OCI-LY7 (cell line): Measurements from ENCODE around the gene ABCC10. TPM values are rescaled to one million over a fixed set of nuclear protein-coding genes. Genes with fewer than 3 reads are reported as not detected.

Source experiments
- BruUV-seq: library from RNA; stranded (reverse); fragments of 400-500 nt; replicated peaks from 2 replicates; lab custom pipeline; 2021; lab: Mats Ljungman, UMichigan
- CTCF ChIA-PET: fragments of 300-600 bp; sonication (Branson Sonifier 250); formaldehyde crosslinking; loops from one replicate; lab custom pipeline; 2022; ENCODE audit warnings: antibody characterized with exemption; ENCODE audit not compliant: unreplicated experiment; lab: Charles Lee
- POLR2A ChIA-PET: fragments of 300-600 bp; sonication (Branson Sonifier 250); formaldehyde crosslinking; loops from one replicate; lab custom pipeline; 2022; ENCODE audit warnings: antibody characterized with exemption; lab: Charles Lee
- DNase-seq: peaks from one replicate; pipeline ENCODE4 v3.0.0-alpha.2; 2015; ENCODE audit warnings: low spot score
- H2AFZ ChIP-seq: fragments of 200-600 bp; sonication (generic), shearing (Covaris generic); 2 replicates; pipeline ENCODE4 v1.6.1; 2014; ENCODE audit warnings: mild to moderate bottlenecking, antibody characterized with exemption, low read length, moderate library complexity
- H3K27ac ChIP-seq: fragments of 200-600 bp; sonication (generic); 2 replicates; pipeline ENCODE4 v1.5.1; 2014; ENCODE audit warnings: mixed run types, low read depth, mild to moderate bottlenecking, moderate library complexity, low read length, inconsistent platforms; ENCODE audit not compliant: poor library complexity, severe bottlenecking
- H3K36me3 ChIP-seq: fragments of 200-600 bp; sonication (generic); 2 replicates; pipeline ENCODE4 v1.6.1; 2014; ENCODE audit warnings: mild to moderate bottlenecking, antibody characterized with exemption, low read length, moderate library complexity, mixed read lengths; ENCODE audit not compliant: insufficient read depth
- H3K4me1 ChIP-seq: fragments of 200-600 bp; sonication (generic); 2 replicates; pipeline ENCODE4 v1.5.1; 2014; ENCODE audit warnings: mild to moderate bottlenecking, low read length; ENCODE audit not compliant: insufficient read depth, poor library complexity, severe bottlenecking
- H3K4me2 ChIP-seq: fragments of 200-600 bp; sonication (generic); 2 replicates; pipeline ENCODE4 v1.6.1; 2014; ENCODE audit warnings: mild to moderate bottlenecking, low read length
- H3K4me3 ChIP-seq: fragments of 200-600 bp; sonication (generic); 2 replicates; pipeline ENCODE4 v1.5.1; 2014; ENCODE audit warnings: mild to moderate bottlenecking, low read depth, low read length; ENCODE audit not compliant: poor library complexity, severe bottlenecking
- H3K79me2 ChIP-seq: fragments of 200-600 bp; sonication (generic); 2 replicates; pipeline ENCODE4 v1.6.1; 2016; ENCODE audit warnings: low read depth, mild to moderate bottlenecking, low read length, moderate library complexity, mixed read lengths; ENCODE audit not compliant: insufficient read depth
- H3K9me2 ChIP-seq: fragments of 200-600 bp; sonication (generic); 2 replicates; pipeline ENCODE4 v1.6.1; 2016; ENCODE audit warnings: mild to moderate bottlenecking, low read length, mixed read lengths; ENCODE audit not compliant: insufficient read depth
- H3K9me3 ChIP-seq: fragments of 200-600 bp; sonication (generic); 2 replicates; pipeline ENCODE4 v1.6.1; 2014; ENCODE audit warnings: mild to moderate bottlenecking, mixed run types, low read length, mixed read lengths
- H4K20me1 ChIP-seq: fragments of 200-600 bp; sonication (generic); 2 replicates; pipeline ENCODE4 v1.6.1; 2014; ENCODE audit warnings: mild to moderate bottlenecking, antibody characterized with exemption, low read length, moderate library complexity, mixed read lengths; ENCODE audit not compliant: insufficient read depth
- CTCF ChIP-seq: fragments of 200-600 bp; sonication (generic); conservative IDR thresholded peaks from 2 replicates; pipeline ENCODE4 v1.5.1; 2014; ENCODE audit warnings: mild to moderate bottlenecking, antibody characterized with exemption, low read length, moderate library complexity, mixed read lengths
- EZH2phosphoT487 ChIP-seq: fragments of 200-600 bp; sonication (generic); IDR thresholded peaks from 2 replicates; pipeline ENCODE4 v1.6.1; 2018; ENCODE audit warnings: low read depth, borderline replicate concordance, mild to moderate bottlenecking, mixed run types, antibody characterized with exemption, low read length, moderate library complexity, mixed read lengths
- intact Hi-C: fragments of 100-400 bp; cut with micrococcal nuclease; formaldehyde crosslinking; loops from one replicate; pipeline ENCODE4 v1.10.0; 2022; ENCODE audit not compliant: unreplicated experiment
- total RNA-seq, 2 experiments: library from RNA; depleted of rRNA in 1 of 2; stranded (reverse); fragments of >200 nt in 1 of 2; shearing (Covaris generic) in 1 of 2; gene quantifications; 2 replicates each; pipeline ENCODE4 v1.2.3, GENCODE V29; 2014 to 2022

ABCC10 gene
- total RNA-seq, 2 experiments from 2014 or later: 11.4 to 31.1 TPM

DNA sequence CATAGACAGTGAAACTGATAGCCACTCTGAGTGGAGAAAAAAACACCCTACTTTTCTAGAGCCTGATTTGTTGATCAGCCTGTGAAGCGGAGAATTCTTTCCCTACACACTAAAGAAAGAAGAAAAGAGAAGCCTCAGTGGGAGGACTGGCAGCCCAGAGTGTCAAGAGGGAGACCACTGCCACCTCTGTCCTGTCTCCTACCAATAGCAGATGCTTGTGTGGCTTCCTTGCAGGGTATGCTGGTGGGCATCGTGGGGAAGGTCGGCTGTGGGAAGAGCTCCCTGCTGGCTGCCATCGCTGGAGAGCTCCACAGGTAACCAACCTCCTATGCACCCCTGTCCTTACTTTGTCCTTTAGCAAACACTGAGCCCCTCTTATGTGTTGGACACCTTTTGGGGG is 10.4 kb downstream of the ABCC10 start:
- POLR2A ChIA-PET: interaction anchor here (0.5 to 2.4 kb wide), 4 partner anchors 11 to 446 kb away, joined by 3 to 10 read pairs (median 4); partner anchors contain the start of genes ABCC10 and TJAP1
- Histone ChIP-seq H3K9me3 (no peaks in the 10 kb centered on the region), H3K4me1 (no peaks in the 10 kb centered on the region), H3K79me2 (no peaks in the 10 kb centered on the region), H3K4me3 (no peak overlapping the region), H3K9me2 (no peaks in the 10 kb centered on the region), H3K36me3 (peaks cover 13% of the 10 kb centered on the region), H3K27ac (no peak overlapping the region), H4K20me1 (no peaks in the 10 kb centered on the region), H3K4me2 (no peak overlapping the region), H2AFZ (no peak overlapping the region)
- no TSS peak for BruUV-seq
- intact Hi-C loops: no loop called here
- CTCF ChIA-PET: interaction anchor here (0.6 kb wide), 1 partner anchor 213 kb away, joined by 3 read pairs; no protein-coding TSS in a partner anchor
- TF ChIP-seq EZH2phosphoT487 (no peak), CTCF (no peak)
- no peak for DNase-seq

GRCh38 chr6:43442935-43443334 is 15.6 kb downstream of the ABCC10 start:
- Histone ChIP-seq H3K79me2 (no peaks in the 10 kb centered on the region), H4K20me1 (no peaks in the 10 kb centered on the region), H2AFZ (no peak overlapping the region), H3K9me2 (no peaks in the 10 kb centered on the region), H3K27ac (no peak overlapping the region), H3K4me1 (no peaks in the 10 kb centered on the region), H3K36me3 (peaks cover 34% of the 10 kb centered on the region; the same call in 1 of the 2 replicates), H3K4me2 (no peak overlapping the region), H3K4me3 (no peak overlapping the region), H3K9me3 (no peaks in the 10 kb centered on the region)
- intact Hi-C loops: no loop called here
- ChIA-PET CTCF (no interaction called here), POLR2A (no interaction called here)
- BruUV-seq: no TSS peak
- TF ChIP-seq CTCF (no peak), EZH2phosphoT487 (no peak)
- no peak for DNase-seq

GRCh38 chr6:43444036-43444435 is 16.7 kb downstream of the ABCC10 start:
- Histone ChIP-seq H3K79me2 (no peaks in the 10 kb centered on the region), H3K4me3 (no peak overlapping the region), H3K4me2 (no peak overlapping the region), H3K36me3 (peaks cover 37% of the 10 kb centered on the region; the same call in 1 of the 2 replicates), H3K27ac (no peak overlapping the region), H3K9me2 (no peaks in the 10 kb centered on the region), H3K4me1 (no peaks in the 10 kb centered on the region), H2AFZ (no peak overlapping the region), H3K9me3 (no peaks in the 10 kb centered on the region), H4K20me1 (no peaks in the 10 kb centered on the region)
- DNase-seq: no peak
- TF ChIP-seq CTCF (no peak), EZH2phosphoT487 (no peak)
- ChIA-PET POLR2A (interaction anchor here (0.8 kb wide), 1 partner anchor 11 kb away, joined by 3 read pairs; no protein-coding TSS in a partner anchor), CTCF (interaction anchor here (0.5 kb wide), 1 partner anchor 23 kb away, joined by 4 read pairs; no protein-coding TSS in a partner anchor)
- no TSS peak for BruUV-seq
- intact Hi-C loops: no loop called here
